Cerebellar cortex (tissue), 1 donor: Measurements from ENCODE around the gene PCDHGA9.
"Not testable (repeated sequence)": the region's sequence is repeated elsewhere in the genome, so short reads cannot be mapped to it uniquely, and the experiment has no call there.

Experiments
- DNase-seq: peaks from one replicate; pipeline ENCODE4 v3.0.0-alpha.2; 2015; ENCODE audit warnings: low spot score

The PCDHGA9 gene

DNA sequence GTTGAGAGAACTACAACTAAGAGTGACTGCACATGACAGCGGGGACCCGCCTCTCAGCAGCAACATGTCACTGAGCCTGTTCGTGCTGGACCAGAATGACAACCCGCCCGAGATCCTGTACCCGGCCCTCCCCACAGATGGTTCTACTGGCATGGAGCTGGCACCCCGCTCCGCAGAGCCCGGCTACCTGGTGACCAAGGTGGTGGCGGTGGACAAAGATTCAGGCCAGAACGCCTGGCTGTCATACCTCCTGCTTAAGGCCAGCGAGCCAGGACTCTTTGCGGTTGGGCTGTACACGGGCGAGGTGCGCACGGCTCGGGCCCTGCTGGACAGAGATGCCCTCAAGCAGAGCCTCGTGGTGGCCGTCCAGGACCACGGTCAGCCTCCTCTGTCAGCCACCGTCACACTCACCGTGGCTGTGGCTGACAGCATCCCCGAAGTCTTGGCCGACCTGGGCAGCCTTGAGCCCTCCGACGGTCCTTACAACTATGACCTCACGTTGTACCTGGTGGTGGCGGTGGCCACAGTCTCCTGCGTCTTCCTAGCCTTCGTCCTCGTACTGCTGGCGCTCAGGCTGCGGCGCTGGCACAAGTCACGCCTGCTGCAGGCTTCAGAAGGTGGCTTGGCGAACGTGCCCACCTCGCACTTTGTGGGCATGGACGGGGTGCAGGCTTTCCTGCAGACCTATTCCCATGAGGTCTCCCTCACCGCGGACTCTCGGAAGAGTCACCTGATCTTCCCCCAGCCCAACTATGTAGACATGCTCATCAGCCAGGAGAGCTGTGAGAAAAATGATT, 17.9 kb upstream of the PCDHGA9 start:
- no peak for DNase-seq

DNA sequence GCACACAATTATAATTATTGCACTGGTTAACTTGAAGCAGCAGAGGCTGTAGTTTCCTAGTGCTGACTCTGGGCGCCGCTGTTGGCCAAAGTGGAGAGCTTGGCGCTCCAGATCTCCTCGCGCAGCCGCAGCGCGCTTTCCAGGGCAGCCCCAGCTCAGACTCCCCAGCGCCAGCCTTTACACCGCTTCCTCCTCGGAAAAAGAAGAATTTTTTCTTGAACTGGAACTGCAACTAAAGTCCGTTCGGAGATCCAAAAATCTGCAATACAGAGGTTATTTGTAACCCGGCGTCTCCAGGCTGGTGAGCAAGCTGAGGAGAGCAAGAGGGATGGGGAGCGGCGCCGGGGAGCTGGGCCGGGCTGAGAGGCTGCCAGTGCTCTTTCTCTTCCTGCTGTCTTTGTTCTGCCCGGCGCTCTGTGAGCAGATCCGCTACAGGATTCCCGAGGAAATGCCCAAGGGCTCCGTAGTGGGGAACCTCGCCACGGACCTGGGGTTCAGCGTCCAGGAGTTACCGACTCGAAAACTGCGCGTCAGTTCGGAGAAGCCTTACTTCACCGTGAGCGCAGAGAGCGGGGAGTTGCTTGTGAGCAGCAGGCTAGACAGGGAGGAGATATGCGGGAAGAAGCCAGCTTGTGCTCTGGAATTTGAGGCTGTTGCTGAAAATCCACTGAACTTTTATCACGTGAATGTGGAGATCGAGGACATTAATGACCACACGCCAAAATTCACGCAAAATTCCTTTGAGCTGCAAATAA, 14.8 kb upstream of the PCDHGA9 start, which contains the start of gene PCDHGB4:
Gene PCDHGB4 (plus strand): TSS at position 142 of the 755 bp plus-strand sequence. CDS start 187 bp downstream, at position 329.
- not testable (repeated sequence) for DNase-seq

DNA sequence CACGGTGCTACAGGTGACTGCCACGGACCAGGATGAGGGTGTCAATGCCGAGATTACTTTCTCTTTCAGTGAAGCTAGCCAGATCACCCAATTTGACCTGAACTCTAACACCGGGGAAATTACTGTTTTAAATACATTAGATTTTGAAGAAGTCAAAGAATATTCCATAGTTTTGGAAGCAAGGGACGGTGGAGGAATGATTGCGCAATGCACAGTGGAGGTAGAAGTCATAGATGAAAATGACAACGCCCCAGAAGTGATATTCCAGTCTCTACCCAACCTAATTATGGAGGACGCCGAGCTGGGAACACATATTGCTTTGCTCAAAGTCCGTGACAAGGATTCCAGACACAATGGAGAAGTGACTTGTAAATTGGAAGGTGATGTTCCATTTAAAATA, 13.9 kb upstream of the PCDHGA9 start:
- no peak for DNase-seq

DNA sequence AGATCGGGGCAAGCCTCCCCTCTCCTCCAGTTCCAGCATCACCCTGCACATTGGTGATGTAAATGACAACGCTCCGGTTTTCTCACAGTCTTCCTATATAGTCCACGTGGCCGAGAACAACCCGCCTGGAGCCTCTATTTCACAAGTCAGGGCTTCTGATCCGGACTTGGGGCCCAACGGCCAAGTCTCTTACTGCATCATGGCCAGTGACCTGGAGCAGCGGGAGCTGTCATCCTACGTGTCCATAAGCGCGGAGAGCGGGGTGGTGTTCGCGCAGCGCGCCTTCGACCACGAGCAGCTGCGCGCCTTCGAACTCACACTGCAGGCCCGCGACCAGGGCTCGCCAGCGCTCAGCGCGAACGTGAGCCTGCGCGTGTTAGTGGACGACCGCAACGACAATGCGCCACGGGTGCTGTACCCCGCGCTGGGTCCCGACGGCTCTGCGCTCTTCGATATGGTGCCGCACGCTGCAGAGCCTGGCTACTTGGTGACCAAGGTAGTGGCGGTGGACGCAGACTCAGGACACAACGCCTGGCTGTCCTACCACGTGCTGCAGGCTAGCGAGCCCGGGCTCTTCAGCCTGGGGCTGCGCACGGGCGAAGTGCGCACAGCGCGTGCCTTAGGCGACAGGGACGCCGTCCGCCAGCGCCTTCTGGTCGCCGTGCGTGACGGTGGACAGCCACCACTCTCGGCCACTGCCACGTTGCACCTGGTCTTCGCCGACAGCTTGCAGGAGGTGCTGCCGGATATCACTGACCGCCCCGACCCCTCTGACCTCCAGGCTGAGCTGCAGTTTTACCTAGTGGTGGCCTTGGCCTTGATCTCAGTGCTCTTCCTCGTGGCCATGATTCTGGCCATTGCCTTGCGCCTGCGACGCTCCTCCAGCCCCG, 13.2 kb upstream of the PCDHGA9 start:
- DNase-seq, result no peak

DNA sequence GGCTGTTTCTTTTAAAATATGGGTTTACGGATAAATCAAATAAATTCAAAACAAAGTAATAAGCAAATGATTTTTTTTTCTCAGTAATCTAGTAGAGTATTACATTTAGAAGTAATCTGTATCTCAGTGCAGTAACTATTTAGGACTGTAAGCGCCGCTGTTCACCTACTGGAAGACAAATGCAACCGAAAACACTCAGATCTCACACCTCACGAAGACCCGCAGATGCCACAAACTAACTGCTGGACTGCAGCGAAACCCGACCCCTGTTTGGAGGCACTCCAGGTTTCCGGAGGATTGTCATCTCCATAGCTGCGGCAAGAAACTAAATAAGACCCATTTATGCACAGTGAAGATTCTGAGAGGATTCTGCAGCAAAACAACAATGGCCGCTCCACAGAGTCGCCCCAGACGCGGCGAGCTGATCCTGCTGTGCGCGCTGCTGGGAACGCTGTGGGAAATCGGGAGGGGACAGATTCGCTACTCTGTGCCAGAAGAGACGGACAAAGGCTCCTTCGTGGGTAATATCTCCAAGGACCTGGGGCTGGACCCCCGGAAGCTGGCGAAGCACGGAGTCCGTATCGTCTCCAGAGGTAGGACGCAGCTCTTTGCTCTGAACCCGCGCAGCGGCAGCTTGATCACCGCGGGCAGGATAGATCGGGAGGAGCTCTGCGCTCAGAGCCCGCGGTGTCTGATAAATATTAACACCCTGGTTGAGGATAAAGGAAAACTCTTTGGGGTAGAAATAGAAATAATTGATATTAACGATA, 10.0 kb upstream of the PCDHGA9 start, which contains the start of gene PCDHGA8:
Gene PCDHGA8 (plus strand): TSS at position 205 of the 770 bp plus-strand sequence. CDS start 181 bp downstream, at position 386.
- no peak for DNase-seq

DNA sequence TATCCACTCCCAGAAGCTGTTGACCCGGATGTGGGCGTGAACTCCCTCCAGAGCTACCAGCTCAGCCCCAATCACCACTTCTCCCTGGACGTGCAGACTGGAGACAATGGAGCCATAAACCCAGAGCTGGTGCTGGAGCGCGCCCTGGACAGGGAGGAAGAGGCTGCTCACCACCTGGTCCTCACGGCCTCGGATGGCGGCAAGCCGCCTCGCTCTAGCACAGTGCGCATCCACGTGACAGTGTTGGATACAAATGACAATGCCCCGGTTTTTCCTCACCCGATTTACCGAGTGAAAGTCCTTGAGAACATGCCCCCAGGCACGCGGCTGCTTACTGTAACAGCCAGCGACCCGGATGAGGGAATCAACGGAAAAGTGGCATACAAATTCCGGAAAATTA, 9.3 kb upstream of the PCDHGA9 start:
- no peak for DNase-seq

DNA sequence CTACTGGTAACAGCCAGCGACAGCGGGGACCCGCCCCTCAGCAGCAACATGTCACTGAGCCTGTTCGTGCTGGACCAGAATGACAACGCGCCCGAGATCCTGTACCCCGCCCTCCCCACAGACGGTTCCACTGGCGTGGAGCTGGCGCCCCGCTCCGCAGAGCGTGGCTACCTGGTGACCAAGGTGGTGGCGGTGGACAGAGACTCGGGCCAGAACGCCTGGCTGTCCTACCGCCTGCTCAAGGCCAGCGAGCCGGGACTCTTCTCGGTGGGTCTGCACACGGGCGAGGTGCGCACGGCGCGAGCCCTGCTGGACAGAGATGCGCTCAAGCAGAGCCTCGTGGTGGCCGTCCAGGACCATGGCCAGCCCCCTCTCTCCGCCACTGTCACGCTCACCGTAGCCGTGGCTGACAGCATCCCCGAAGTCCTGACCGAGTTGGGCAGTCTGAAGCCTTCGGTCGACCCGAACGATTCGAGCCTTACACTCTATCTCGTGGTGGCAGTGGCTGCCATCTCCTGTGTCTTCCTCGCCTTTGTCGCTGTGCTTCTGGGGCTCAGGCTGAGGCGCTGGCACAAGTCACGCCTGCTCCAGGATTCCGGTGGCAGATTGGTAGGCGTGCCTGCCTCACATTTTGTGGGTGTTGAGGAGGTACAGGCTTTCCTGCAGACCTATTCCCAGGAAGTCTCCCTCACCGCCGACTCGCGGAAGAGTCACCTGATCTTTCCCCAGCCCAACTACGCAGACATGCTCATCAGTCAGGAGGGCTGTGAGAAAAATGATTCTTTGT, 8.0 kb upstream of the PCDHGA9 start:
- DNase-seq, result not testable (repeated sequence)

DNA sequence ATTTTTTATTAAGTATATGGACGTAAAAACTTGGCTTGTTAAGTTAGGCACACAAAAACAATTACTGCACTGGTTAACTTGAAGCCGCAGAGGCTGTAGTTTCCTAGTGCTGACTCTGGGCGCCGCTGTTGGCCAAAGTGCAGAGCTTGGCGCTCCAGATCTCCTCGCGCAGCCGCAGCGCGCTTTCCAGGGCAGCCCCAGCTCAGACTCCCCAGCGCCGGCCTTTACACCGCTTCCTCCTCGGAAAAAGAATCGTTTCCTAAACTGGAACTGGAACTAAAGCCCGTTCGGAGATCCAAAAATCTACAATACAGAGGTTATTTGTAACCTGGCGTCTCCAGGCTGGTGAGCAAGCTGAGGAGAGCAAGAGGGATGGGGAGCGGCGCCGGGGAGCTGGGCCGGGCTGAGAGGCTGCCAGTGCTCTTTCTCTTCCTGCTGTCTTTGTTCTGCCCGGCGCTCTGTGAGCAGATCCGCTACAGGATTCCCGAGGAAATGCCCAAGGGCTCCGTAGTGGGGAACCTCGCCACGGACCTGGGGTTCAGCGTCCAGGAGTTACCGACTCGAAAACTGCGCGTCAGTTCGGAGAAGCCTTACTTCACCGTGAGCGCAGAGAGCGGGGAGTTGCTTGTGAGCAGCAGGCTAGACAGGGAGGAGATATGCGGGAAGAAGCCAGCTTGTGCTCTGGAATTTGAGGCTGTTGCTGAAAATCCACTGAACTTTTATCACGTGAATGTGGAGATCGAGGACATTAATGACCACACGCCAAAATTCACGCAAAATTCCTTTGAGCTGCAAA, 4.6 kb upstream of the PCDHGA9 start, which contains the start of gene PCDHGB5:
Gene PCDHGB5 (plus strand): TSS at position 192 of the 796 bp plus-strand sequence. CDS start 181 bp downstream, at position 373.
- not testable (repeated sequence) for DNase-seq

DNA sequence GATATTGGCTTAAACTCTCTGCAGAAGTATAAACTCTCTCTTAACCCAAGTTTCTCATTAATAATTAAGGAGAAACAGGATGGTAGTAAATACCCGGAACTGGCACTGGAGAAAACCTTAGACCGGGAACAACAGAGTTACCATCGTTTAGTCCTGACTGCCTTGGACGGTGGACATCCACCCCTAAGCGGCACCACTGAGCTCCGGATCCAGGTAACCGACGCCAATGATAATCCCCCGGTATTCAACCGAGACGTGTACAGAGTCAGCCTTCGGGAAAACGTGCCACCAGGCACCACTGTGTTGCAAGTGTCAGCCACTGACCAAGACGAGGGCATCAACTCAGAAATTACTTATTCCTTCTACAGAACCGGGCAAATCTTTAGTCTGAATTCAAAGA, 4.0 kb upstream of the PCDHGA9 start:
- no peak for DNase-seq

DNA sequence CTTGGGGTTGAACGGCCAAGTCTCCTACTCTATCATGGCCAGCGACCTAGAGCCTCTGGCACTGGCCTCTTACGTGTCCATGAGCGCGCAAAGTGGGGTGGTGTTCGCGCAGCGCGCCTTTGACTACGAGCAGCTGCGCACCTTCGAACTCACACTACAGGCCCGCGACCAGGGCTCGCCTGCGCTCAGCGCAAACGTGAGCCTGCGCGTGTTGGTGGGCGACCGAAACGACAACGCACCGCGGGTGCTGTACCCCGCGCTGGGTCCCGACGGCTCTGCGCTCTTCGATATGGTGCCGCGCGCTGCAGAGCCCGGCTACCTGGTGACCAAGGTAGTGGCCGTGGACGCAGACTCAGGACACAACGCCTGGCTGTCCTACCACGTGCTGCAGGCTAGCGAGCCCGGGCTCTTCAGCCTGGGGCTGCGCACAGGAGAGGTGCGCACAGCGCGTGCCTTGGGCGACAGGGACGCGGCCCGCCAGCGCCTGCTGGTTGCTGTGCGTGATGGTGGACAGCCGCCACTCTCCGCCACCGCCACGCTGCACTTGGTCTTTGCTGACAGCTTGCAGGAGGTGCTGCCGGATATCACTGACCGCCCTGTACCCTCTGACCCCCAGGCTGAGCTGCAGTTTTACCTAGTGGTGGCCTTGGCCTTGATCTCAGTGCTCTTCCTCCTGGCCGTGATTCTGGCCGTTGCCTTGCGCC, 2.9 kb upstream of the PCDHGA9 start:
- no peak for DNase-seq

DNA sequence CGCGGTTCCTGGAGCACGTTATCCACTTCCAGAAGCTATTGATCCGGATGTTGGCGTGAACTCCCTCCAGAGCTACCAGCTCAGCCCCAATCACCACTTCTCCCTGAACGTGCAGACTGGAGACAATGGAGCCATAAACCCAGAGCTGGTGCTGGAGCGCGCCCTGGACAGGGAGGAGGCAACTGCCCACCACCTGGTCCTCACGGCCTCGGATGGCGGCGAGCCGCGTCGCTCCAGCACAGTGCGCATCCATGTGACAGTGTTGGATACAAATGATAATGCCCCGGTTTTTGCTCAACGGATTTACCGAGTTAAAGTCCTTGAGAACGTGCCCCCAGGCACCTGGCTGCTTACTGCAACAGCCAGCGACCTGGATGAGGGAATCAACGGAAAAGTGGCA, 809 bp downstream of the PCDHGA9 start:
- DNase-seq, result no peak

DNA sequence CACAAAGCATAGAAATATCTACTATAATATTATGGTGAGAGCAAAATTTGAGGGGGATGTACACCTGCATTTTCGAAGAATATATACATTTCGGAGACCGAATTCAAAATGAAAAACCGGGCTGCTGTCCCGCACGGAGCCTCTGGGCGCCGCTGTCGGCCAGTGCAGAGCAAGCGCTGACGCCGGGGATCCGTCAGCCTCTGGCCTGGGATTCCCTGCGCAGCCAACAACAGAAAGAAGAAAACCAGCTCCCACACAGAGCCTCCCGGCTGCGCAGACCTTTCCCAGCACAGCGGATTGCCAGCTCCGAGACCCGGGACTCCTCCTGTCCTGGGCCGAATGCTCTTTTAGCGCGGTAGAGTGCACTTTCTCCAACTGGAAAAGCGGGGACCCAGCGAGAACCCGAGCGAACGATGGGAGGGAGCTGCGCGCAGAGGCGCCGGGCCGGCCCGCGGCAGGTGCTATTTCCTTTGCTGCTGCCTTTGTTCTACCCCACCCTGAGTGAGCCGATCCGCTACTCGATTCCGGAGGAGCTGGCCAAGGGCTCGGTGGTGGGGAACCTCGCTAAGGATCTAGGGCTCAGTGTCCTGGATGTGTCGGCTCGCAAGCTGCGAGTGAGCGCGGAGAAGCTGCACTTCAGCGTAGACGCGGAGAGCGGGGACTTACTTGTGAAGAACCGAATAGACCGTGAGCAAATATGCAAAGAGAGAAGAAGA, 5.4 kb downstream of the PCDHGA9 start, which contains the start of gene PCDHGB6:
Gene PCDHGB6 (plus strand): TSS at position 232 of the 716 bp plus-strand sequence. CDS start 182 bp downstream, at position 414.
- DNase-seq, result not testable (repeated sequence)

DNA sequence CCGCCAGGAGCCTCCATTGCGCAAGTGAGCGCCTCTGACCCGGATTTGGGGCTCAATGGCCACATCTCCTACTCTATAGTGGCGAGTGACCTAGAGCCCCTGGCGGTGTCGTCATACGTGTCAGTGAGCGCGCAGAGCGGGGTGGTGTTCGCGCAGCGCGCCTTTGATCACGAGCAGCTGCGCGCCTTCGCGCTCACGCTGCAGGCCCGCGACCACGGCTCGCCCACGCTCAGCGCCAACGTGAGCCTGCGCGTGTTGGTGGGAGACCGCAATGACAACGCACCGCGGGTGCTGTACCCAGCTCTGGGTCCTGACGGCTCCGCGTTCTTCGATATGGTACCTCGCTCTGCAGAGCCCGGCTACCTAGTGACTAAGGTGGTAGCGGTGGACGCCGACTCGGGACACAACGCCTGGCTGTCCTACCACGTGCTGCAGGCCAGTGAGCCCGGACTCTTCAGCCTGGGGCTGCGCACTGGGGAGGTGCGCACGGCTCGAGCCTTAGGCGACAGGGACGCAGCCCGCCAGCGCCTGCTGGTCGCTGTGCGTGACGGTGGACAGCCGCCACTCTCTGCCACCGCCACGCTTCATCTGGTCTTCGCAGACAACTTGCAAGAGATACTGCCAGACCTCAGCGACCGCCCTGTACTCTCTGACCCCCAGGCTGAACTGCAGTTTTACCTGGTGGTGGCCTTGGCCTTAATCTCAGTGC, 7.2 kb downstream of the PCDHGA9 start:
- DNase-seq, result no peak

DNA sequence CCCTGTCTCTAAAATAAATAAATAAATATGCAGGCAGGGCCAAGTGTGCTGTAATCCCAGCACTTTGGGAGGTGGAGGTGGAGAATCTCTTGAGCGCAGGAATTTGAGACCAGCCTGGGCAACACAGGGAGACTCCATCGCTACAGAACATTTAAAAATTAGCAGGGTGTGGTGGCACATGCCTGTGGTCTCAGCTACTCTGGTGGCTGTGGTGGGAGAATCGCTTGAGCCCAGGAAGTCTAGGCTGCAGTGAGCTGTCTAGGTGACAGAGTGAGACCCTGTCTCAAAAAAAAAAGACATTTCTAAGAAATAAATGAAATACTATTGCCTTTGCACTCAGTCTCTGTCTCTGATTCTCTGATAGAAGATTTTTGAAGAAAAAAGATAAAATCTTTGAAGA, 9.0 kb downstream of the PCDHGA9 start:
- DNase-seq, result no peak

DNA sequence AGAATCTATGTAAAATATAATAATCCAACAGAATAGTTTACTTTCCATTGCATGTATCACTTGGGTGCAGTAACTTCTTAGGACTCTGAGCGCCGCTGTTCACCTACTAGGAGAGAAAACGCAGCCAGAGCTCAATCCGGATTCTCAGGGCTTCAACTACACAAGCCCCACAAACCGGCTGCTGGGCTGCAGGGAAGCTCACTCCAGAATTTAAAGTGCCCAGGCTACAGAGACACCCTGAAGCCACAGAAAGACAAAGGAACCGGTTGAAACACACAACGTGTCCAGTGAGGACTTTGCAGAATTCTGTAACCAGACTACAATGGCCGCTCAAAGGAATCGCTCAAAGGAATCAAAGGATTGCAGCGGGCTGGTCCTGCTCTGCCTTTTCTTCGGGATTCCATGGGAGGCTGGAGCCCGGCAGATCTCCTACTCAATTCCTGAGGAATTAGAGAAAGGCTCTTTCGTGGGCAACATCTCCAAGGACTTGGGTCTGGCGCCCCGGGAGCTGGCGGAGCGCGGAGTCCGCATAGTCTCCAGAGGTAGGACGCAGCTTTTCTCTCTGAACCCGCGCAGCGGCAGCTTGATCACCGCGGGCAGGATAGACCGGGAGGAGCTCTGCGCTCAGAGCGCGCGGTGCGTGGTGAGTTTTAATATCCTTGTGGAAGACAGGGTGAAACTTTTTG, 10.4 kb downstream of the PCDHGA9 start, which contains the start of gene PCDHGA10:
Gene PCDHGA10 (plus strand): TSS at position 134 of the 686 bp plus-strand sequence. CDS start 189 bp downstream, at position 323.
- peak; percentile 45 for DNase-seq

DNA sequence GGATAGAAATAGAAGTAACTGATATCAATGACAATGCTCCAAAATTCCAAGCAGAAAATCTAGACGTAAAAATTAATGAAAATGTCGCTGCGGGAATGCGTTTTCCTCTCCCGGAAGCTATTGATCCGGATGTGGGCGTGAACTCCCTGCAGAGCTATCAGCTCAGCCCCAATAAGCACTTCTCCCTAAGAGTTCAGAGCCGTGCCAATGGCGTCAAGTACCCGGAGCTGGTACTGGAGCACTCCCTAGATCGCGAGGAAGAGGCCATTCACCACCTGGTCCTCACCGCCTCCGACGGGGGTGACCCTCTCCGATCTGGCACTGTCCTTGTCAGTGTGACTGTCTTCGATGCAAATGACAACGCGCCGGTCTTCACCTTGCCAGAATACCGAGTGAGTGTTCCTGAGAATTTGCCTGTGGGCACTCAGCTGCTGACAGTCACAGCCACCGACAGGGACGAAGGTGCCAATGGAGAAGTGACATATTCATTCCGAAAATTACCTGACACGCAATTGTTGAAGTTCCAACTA, 11.0 kb downstream of the PCDHGA9 start:
- DNase-seq, result no peak
